ENCODE data around the gene SUSD4. TPM values are rescaled to one million over a fixed set of nuclear protein-coding genes. Genes with fewer than 3 reads are reported as not detected.

The SUSD4 gene
- total RNA-seq, 2 donors from 2014 or later: 1.1 to 1.2 TPM

GRCh38 chr1:223340637-223341036, 23.3 kb downstream of the SUSD4 start:
- DNase-seq (ENCODE audit: low spot score in 2 of 2): no peak
- Mint-ChIP-seq H3K27ac (no peak overlapping the region), H3K9me3 (no peaks in the 10 kb centered on the region), H3K36me3 (no peaks in the 10 kb centered on the region)
- ATAC-seq: no peak

GRCh38 chr1:223339861-223340260, 24.1 kb downstream of the SUSD4 start:
- DNase-seq (ENCODE audit: low spot score in 2 of 2) (no peak), ATAC-seq (no peak)
- H3K9me3 Mint-ChIP-seq: no peaks in the 10 kb centered on the region
- H3K27ac Mint-ChIP-seq: no peak overlapping the region
- no peaks in the 10 kb centered on the region for H3K36me3 Mint-ChIP-seq

- ATAC-seq (no peak), DNase-seq (ENCODE audit: low spot score in 2 of 2) (no peak)
- H3K27ac Mint-ChIP-seq: peak overlapping the region in 1 of 2 donors; percentile 20
- H3K9me3 Mint-ChIP-seq: no peaks in the 10 kb centered on the region
- no peaks in the 10 kb centered on the region for H3K36me3 Mint-ChIP-seq
Measured at GRCh38 chr1:223338811-223339746, 24.9 kb downstream of the SUSD4 start.

GRCh38 chr1:223337174-223337869, 26.7 kb downstream of the SUSD4 start:
- no peak for ATAC-seq
- Mint-ChIP-seq H3K36me3 (no peaks in the 10 kb centered on the region), H3K9me3 (no peaks in the 10 kb centered on the region), H3K27ac (no peak overlapping the region)
- DNase-seq (ENCODE audit: low spot score in 2 of 2): no peak

GRCh38 chr1:223334156-223334555, 29.8 kb downstream of the SUSD4 start:
- ATAC-seq (no peak), DNase-seq (ENCODE audit: low spot score in 2 of 2) (no peak)
- Mint-ChIP-seq H3K27ac (no peak overlapping the region), H3K9me3 (peaks cover 3 to 5% of the 10 kb centered on the region in 2 donors), H3K36me3 (no peaks in the 10 kb centered on the region)

- ATAC-seq: no peak
- no peaks in the 10 kb centered on the region for H3K36me3 Mint-ChIP-seq
- DNase-seq (ENCODE audit: low spot score in 2 of 2): no peak
Measured at GRCh38 chr1:223332997-223333396, 31.0 kb downstream of the SUSD4 start.

GRCh38 chr1:223331929-223332328, 32.0 kb downstream of the SUSD4 start:
- peaks cover 3 to 5% of the 10 kb centered on the region in 2 donors for H3K9me3 Mint-ChIP-seq
- no peaks in the 10 kb centered on the region for H3K36me3 Mint-ChIP-seq
- DNase-seq (ENCODE audit: low spot score in 2 of 2) (no peak), ATAC-seq (no peak)
- no peak overlapping the region for H3K27ac Mint-ChIP-seq

More at GRCh38 chr1:223332997-223333396, 31.0 kb downstream of the SUSD4 start:
- H3K27ac Mint-ChIP-seq: no peak overlapping the region
- H3K9me3 Mint-ChIP-seq: peaks cover 3 to 5% of the 10 kb centered on the region in 2 donors

- Mint-ChIP-seq H3K27ac (no peak overlapping the region), H3K36me3 (no peaks in the 10 kb centered on the region), H3K9me3 (peaks cover 3 to 5% of the 10 kb centered on the region in 2 donors)
- ATAC-seq (peak; percentile 29 to 44), DNase-seq (ENCODE audit: low spot score in 2 of 2) (no peak)
Measured at GRCh38 chr1:223331301-223331700, 32.7 kb downstream of the SUSD4 start.

GRCh38 chr1:223330466-223330865, 33.5 kb downstream of the SUSD4 start:
- no peak for DNase-seq (ENCODE audit: low spot score in 2 of 2)
- ATAC-seq: no peak
- no peaks in the 10 kb centered on the region for H3K36me3 Mint-ChIP-seq
- no peak overlapping the region for H3K27ac Mint-ChIP-seq
- peaks cover 3 to 5% of the 10 kb centered on the region in 2 donors for H3K9me3 Mint-ChIP-seq

GRCh38 chr1:223329664-223330415, 34.1 kb downstream of the SUSD4 start:
- Mint-ChIP-seq H3K9me3 (peaks cover 3 to 10% of the 10 kb centered on the region in 2 donors), H3K27ac (no peak overlapping the region), H3K36me3 (no peaks in the 10 kb centered on the region)
- ATAC-seq (no peak), DNase-seq (ENCODE audit: low spot score in 2 of 2) (no peak)

- H3K9me3 Mint-ChIP-seq: peaks cover 3 to 10% of the 10 kb centered on the region in 2 donors
- ATAC-seq (no peak), DNase-seq (ENCODE audit: low spot score in 2 of 2) (no peak)
- no peak overlapping the region for H3K27ac Mint-ChIP-seq
- no peaks in the 10 kb centered on the region for H3K36me3 Mint-ChIP-seq
Measured at GRCh38 chr1:223329252-223329651, 34.7 kb downstream of the SUSD4 start.

- no peak for DNase-seq (ENCODE audit: low spot score in 2 of 2)
- H3K36me3 Mint-ChIP-seq: no peaks in the 10 kb centered on the region
- H3K9me3 Mint-ChIP-seq: peaks cover 3 to 10% of the 10 kb centered on the region in 2 donors
- no peak overlapping the region for H3K27ac Mint-ChIP-seq
- no peak for ATAC-seq
Measured at GRCh38 chr1:223328566-223328965, 35.4 kb downstream of the SUSD4 start.

GRCh38 chr1:223326776-223327175, 37.2 kb downstream of the SUSD4 start:
- Mint-ChIP-seq H3K27ac (no peak overlapping the region), H3K36me3 (no peaks in the 10 kb centered on the region), H3K9me3 (peaks cover 3 to 10% of the 10 kb centered on the region in 2 donors)
- no peak for ATAC-seq
- DNase-seq (ENCODE audit: low spot score in 2 of 2): no peak

- peak overlapping the region in 1 of 2 donors; percentile 40 for H3K27ac Mint-ChIP-seq
- ATAC-seq (peak in 1 of 2 donors; percentile 96), DNase-seq (ENCODE audit: low spot score in 2 of 2) (no peak)
- H3K9me3 Mint-ChIP-seq: peaks cover 0 to 5% of the 10 kb centered on the region in 2 donors
- H3K36me3 Mint-ChIP-seq: no peaks in the 10 kb centered on the region
Measured at GRCh38 chr1:223323491-223324484, 40.2 kb downstream of the SUSD4 start.

GRCh38 chr1:223322868-223323267, 41.1 kb downstream of the SUSD4 start:
- DNase-seq (ENCODE audit: low spot score in 2 of 2) (no peak), ATAC-seq (no peak)
- peaks cover 0 to 5% of the 10 kb centered on the region in 2 donors for H3K9me3 Mint-ChIP-seq
- H3K27ac Mint-ChIP-seq: peak overlapping the region in 1 of 2 donors; percentile 40
- H3K36me3 Mint-ChIP-seq: no peaks in the 10 kb centered on the region

GRCh38 chr1:223320959-223321358, 43.0 kb downstream of the SUSD4 start:
- ATAC-seq (no peak), DNase-seq (ENCODE audit: low spot score in 2 of 2) (no peak)
- Mint-ChIP-seq H3K36me3 (no peaks in the 10 kb centered on the region), H3K27ac (no peak overlapping the region), H3K9me3 (peaks cover 0 to 5% of the 10 kb centered on the region in 2 donors)

Data from activated naive CD4-positive, alpha-beta T cell treated with anti-CD3 and anti-CD28 coated beads, Interleukin-2, amount 50 U/mL, for 72 hours (primary cell).